ENCODE results near the gene AMELY. TPM values are rescaled to one million over a fixed set of nuclear protein-coding genes. Genes with fewer than 3 reads are reported as not detected.

AMELY gene
- total RNA-seq, 1 experiment from 2014 or later: not detected

- H3K4me1 ChIP-seq: no peaks in the 10 kb centered on the region
- no peaks in the 10 kb centered on the region for H3K9me3 ChIP-seq
- H3K9me3 Mint-ChIP-seq (ENCODE audit: unreplicated experiment): no peaks in the 10 kb centered on the region
- no peaks in the 10 kb centered on the region for H3K27me3 Mint-ChIP-seq (ENCODE audit: insufficient read depth, unreplicated experiment)
- H3K36me3 Mint-ChIP-seq (ENCODE audit: insufficient read depth, unreplicated experiment): no peaks in the 10 kb centered on the region
- CTCF ChIA-PET: no interaction called here
- intact Hi-C loops (cut with micrococcal nuclease; ENCODE audit: unreplicated experiment): no loop called here
- DNase-seq: no peak
- BruUV-seq (replicated peaks): no TSS peak
- H3K4me3 Mint-ChIP-seq (ENCODE audit: unreplicated experiment): no peak overlapping the region
- H3K27ac Mint-ChIP-seq (ENCODE audit: unreplicated experiment): no peak overlapping the region
- POLR2A ChIA-PET: no interaction called here
- H3K27me3 ChIP-seq (replicated peaks; ENCODE audit: control insufficient read depth, insufficient read depth, low read length): no peaks in the 10 kb centered on the region
- H3K4me1 Mint-ChIP-seq (ENCODE audit: low read depth, unreplicated experiment): no peaks in the 10 kb centered on the region
- TF ChIP-seq CTCF (IDR thresholded peaks at IDR 0.05; ENCODE audit: insufficient read depth in 1 of 2, low read depth in 1 of 2, low read length in 1 of 2, severe bottlenecking in 1 of 2, unreplicated experiment in 1 of 2): no peak
- H3K36me3 ChIP-seq (ENCODE audit: control insufficient read depth, insufficient read depth, low read length): no peaks in the 10 kb centered on the region
- H3K4me3 ChIP-seq (ENCODE audit: low read depth, low read length): no peak overlapping the region
These were observed 36.1 kb upstream of the AMELY start for GRCh38 chrY:6947695-6948094.

- Histone ChIP-seq H3K4me1 (no peaks in the 10 kb centered on the region), H3K9me3 (no peaks in the 10 kb centered on the region), H3K36me3 (ENCODE audit: control insufficient read depth, insufficient read depth, low read length) (no peaks in the 10 kb centered on the region), H3K27me3 (replicated peaks; ENCODE audit: control insufficient read depth, insufficient read depth, low read length) (no peaks in the 10 kb centered on the region), H3K4me3 (ENCODE audit: low read depth, low read length) (no peak overlapping the region)
- H3K9me3 Mint-ChIP-seq (ENCODE audit: unreplicated experiment): no peaks in the 10 kb centered on the region
- DNase-seq: no peak
- ChIA-PET CTCF (no interaction called here), POLR2A (no interaction called here)
- TF ChIP-seq CTCF (IDR thresholded peaks at IDR 0.05; ENCODE audit: insufficient read depth in 1 of 2, low read depth in 1 of 2, low read length in 1 of 2, severe bottlenecking in 1 of 2, unreplicated experiment in 1 of 2): no peak
- H3K27ac Mint-ChIP-seq (ENCODE audit: unreplicated experiment): no peak overlapping the region
- BruUV-seq (replicated peaks): no TSS peak
- no peaks in the 10 kb centered on the region for H3K4me1 Mint-ChIP-seq (ENCODE audit: low read depth, unreplicated experiment)
- no peak overlapping the region for H3K4me3 Mint-ChIP-seq (ENCODE audit: unreplicated experiment)
- intact Hi-C loops (cut with micrococcal nuclease; ENCODE audit: unreplicated experiment): no loop called here
- H3K27me3 Mint-ChIP-seq (ENCODE audit: insufficient read depth, unreplicated experiment): no peaks in the 10 kb centered on the region
- no peaks in the 10 kb centered on the region for H3K36me3 Mint-ChIP-seq (ENCODE audit: insufficient read depth, unreplicated experiment)
These were observed 23.9 kb upstream of the AMELY start for GRCh38 chrY:6935497-6935896.

GRCh38 chrY:6931779-6932396 lies 20.3 kb upstream of the AMELY start:
- ChIA-PET CTCF (no interaction called here), POLR2A (no interaction called here)
- H3K27me3 ChIP-seq (replicated peaks; ENCODE audit: control insufficient read depth, insufficient read depth, low read length): no peaks in the 10 kb centered on the region
- no TSS peak for BruUV-seq (replicated peaks)
- Mint-ChIP-seq H3K36me3 (ENCODE audit: insufficient read depth, unreplicated experiment) (no peaks in the 10 kb centered on the region), H3K4me1 (ENCODE audit: low read depth, unreplicated experiment) (no peaks in the 10 kb centered on the region), H3K4me3 (ENCODE audit: unreplicated experiment) (no peak overlapping the region), H3K9me3 (ENCODE audit: unreplicated experiment) (no peaks in the 10 kb centered on the region), H3K27me3 (ENCODE audit: insufficient read depth, unreplicated experiment) (no peaks in the 10 kb centered on the region), H3K27ac (ENCODE audit: unreplicated experiment) (no peak overlapping the region)
- no peaks in the 10 kb centered on the region for H3K9me3 ChIP-seq
- no peak for TF ChIP-seq CTCF (IDR thresholded peaks at IDR 0.05; ENCODE audit: insufficient read depth in 1 of 2, low read depth in 1 of 2, low read length in 1 of 2, severe bottlenecking in 1 of 2, unreplicated experiment in 1 of 2)
- H3K4me1 ChIP-seq: no peaks in the 10 kb centered on the region
- intact Hi-C loops (cut with micrococcal nuclease; ENCODE audit: unreplicated experiment): no loop called here
- H3K36me3 ChIP-seq (ENCODE audit: control insufficient read depth, insufficient read depth, low read length): no peaks in the 10 kb centered on the region
- no peak for DNase-seq
- H3K4me3 ChIP-seq (ENCODE audit: low read depth, low read length): no peak overlapping the region

Data from Caco-2 (cell line).